Hepatocyte (in vitro differentiated cells): ENCODE measurements around the gene FYN. TPM values are rescaled to one million over a fixed set of nuclear protein-coding genes. Genes with fewer than 3 reads are reported as not detected.

Experiments
- DNase-seq: peaks from one replicate; pipeline ENCODE4 v3.0.0-alpha.2; 2016; ENCODE audit warnings: low spot score
- H2AFZ ChIP-seq: fragments of 200-600 bp; sonication (generic); 2 replicates; pipeline ENCODE4 v1.6.0; 2016; ENCODE audit warnings: antibody characterized with exemption, mild to moderate bottlenecking
- H3K27ac ChIP-seq: fragments of 200-600 bp; sonication (generic); 2 replicates; pipeline ENCODE4 v1.5.1; 2016; ENCODE audit warnings: mild to moderate bottlenecking
- H3K27me3 ChIP-seq: fragments of 200-600 bp; sonication (generic); 2 replicates; pipeline ENCODE4 v1.6.1; 2016
- H3K36me3 ChIP-seq: fragments of 200-600 bp; sonication (generic); replicated peaks from 2 replicates; pipeline ENCODE4 v1.5.1; 2016; ENCODE audit warnings: low read depth; ENCODE audit not compliant: insufficient read depth
- H3K4me1 ChIP-seq: fragments of 200-600 bp; sonication (generic); 2 replicates; pipeline ENCODE4 v1.5.1; 2016; ENCODE audit warnings: mild to moderate bottlenecking, moderate library complexity; ENCODE audit not compliant: insufficient read depth
- H3K4me2 ChIP-seq: fragments of 200-600 bp; sonication (generic); 2 replicates; pipeline ENCODE4 v1.6.0; 2016
- H3K4me3 ChIP-seq: fragments of 200-600 bp; sonication (generic); 2 replicates; pipeline ENCODE4 v1.5.1; 2016; ENCODE audit warnings: mild to moderate bottlenecking
- H3K79me2 ChIP-seq: fragments of 200-600 bp; sonication (generic); 2 replicates; pipeline ENCODE4 v1.6.0; 2017; ENCODE audit warnings: mild to moderate bottlenecking
- H3K9me2 ChIP-seq: fragments of 200-600 bp; sonication (generic); replicated peaks from 2 replicates; pipeline ENCODE4 v1.6.0; 2017; ENCODE audit warnings: mild to moderate bottlenecking; ENCODE audit not compliant: insufficient read depth
- H3K9me3 ChIP-seq: fragments of 200-600 bp; sonication (generic); 2 replicates; pipeline ENCODE4 v1.5.1; 2016; ENCODE audit warnings: low read depth, mild to moderate bottlenecking
- H4K20me1 ChIP-seq: fragments of 200-600 bp; sonication (generic); 2 replicates; pipeline ENCODE4 v1.6.0; 2016; ENCODE audit warnings: mild to moderate bottlenecking; ENCODE audit not compliant: insufficient read depth, poor library complexity, severe bottlenecking
- EZH2 ChIP-seq: fragments of 200-600 bp; sonication (generic); IDR thresholded peaks from 2 replicates; pipeline ENCODE4 v1.6.1; 2016; ENCODE audit warnings: antibody characterized with exemption, mild to moderate bottlenecking, borderline replicate concordance
- EZH2phosphoT487 ChIP-seq: fragments of 200-600 bp; sonication (generic); IDR thresholded peaks from one replicate; pipeline ENCODE4 v1.6.1; 2018; ENCODE audit warnings: antibody characterized with exemption, mild to moderate bottlenecking, low read depth, moderate library complexity; ENCODE audit not compliant: unreplicated experiment, severe bottlenecking
- WGBS: methylation state at CpG from one replicate; pipeline ENCODE4 v1.1.6; 2016; ENCODE audit warnings: low lambda C conversion rate; ENCODE audit errors: missing lambda C conversion rate; 5-methylcytosine and 5-hydroxymethylcytosine counted together
- polyA plus RNA-seq: library from polyadenylated mRNA; unstranded; fragments of >200 nt; fragmentation: Nextera tagmentation; extraction: Ambion mirVana; gene quantifications from 2 replicates; pipeline ENCODE4 v1.2.1, GENCODE V29; 2016
- total RNA-seq: library from RNA; depleted of rRNA; stranded (reverse); fragments of >200 nt; gene quantifications from 2 replicates; pipeline ENCODE4 v1.2.3, GENCODE V29; 2014
- TF ChIP-seq, protein P1 (sequence below): fragments of 200-600 bp; sonication (generic); IDR thresholded peaks from 2 replicates; pipeline ENCODE4 v1.5.1; 2016; ENCODE audit warnings: antibody characterized with exemption, mild to moderate bottlenecking; ENCODE audit not compliant: poor library complexity

FYN gene
- total and polyA plus RNA-seq, 2 experiments from 2014 or later = 40.0 to 70.1 TPM

- H3K9me3 ChIP-seq = no peaks in the 10 kb centered on the region
Observed at GRCh38 chr6:111707773-111708172, 165.5 kb downstream of the FYN start.

DNA sequence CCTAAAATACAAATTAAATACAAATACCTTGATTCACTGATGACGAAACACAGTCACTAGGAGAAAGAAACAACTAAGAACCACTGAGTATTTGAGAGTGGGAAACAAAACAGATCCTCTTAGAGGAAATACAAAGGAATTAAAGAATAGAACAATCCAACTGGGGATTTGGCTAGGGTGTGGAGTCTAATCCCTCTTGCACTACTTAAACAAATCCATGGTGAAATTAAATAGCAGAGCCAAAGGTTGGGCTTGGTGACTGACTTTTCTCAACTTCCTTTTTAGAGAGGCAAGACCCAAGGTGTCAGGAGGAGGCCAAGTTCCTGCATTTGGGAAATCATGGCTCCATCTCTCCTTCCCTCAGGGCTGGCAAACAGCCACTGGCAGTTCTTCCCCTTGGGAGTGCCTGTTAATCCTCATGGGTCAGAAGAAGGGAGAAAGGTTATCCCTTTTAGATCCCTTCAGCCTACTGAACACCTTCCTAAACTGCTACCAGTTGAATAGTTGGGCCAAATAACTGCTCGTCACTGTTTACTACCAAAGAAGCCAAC lies 166.3 kb downstream of the FYN start:
- no peak overlapping the region for H2AFZ ChIP-seq
- H4K20me1 ChIP-seq = no peaks in the 10 kb centered on the region
- H3K27me3 ChIP-seq = no peaks in the 10 kb centered on the region
- H3K4me3 ChIP-seq = no peak overlapping the region
- H3K4me2 ChIP-seq = no peak overlapping the region
- no peak for DNase-seq
- 91% methylated on average over 2 of the region's 2 CpGs for WGBS
- TF ChIP-seq EZH2phosphoT487 = no peak
- no peaks in the 10 kb centered on the region for H3K4me1 ChIP-seq
- no peaks in the 10 kb centered on the region for H3K9me2 ChIP-seq
- H3K27ac ChIP-seq = no peak overlapping the region
- no peaks in the 10 kb centered on the region for H3K36me3 ChIP-seq
- no peaks in the 10 kb centered on the region for H3K79me2 ChIP-seq
- no peaks in the 10 kb centered on the region for H3K9me3 ChIP-seq

More at GRCh38 chr6:111707773-111708172, 165.5 kb downstream of the FYN start:
- Histone ChIP-seq H3K27me3 (no peaks in the 10 kb centered on the region), H3K4me2 (no peak overlapping the region), H4K20me1 (no peaks in the 10 kb centered on the region), H3K9me2 (no peaks in the 10 kb centered on the region), H3K36me3 (no peaks in the 10 kb centered on the region), H2AFZ (no peak overlapping the region), H3K4me3 (no peak overlapping the region), H3K27ac (no peak overlapping the region), H3K4me1 (no peaks in the 10 kb centered on the region), H3K79me2 (no peaks in the 10 kb centered on the region)
- 62% methylated on average over 4 of the region's 4 CpGs for WGBS
- TF ChIP-seq EZH2phosphoT487 (no peak), EZH2 (no peak)
- TF ChIP-seq, protein P1, sequence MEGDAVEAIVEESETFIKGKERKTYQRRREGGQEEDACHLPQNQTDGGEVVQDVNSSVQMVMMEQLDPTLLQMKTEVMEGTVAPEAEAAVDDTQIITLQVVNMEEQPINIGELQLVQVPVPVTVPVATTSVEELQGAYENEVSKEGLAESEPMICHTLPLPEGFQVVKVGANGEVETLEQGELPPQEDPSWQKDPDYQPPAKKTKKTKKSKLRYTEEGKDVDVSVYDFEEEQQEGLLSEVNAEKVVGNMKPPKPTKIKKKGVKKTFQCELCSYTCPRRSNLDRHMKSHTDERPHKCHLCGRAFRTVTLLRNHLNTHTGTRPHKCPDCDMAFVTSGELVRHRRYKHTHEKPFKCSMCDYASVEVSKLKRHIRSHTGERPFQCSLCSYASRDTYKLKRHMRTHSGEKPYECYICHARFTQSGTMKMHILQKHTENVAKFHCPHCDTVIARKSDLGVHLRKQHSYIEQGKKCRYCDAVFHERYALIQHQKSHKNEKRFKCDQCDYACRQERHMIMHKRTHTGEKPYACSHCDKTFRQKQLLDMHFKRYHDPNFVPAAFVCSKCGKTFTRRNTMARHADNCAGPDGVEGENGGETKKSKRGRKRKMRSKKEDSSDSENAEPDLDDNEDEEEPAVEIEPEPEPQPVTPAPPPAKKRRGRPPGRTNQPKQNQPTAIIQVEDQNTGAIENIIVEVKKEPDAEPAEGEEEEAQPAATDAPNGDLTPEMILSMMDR = no peak
- DNase-seq = no peak

DNA sequence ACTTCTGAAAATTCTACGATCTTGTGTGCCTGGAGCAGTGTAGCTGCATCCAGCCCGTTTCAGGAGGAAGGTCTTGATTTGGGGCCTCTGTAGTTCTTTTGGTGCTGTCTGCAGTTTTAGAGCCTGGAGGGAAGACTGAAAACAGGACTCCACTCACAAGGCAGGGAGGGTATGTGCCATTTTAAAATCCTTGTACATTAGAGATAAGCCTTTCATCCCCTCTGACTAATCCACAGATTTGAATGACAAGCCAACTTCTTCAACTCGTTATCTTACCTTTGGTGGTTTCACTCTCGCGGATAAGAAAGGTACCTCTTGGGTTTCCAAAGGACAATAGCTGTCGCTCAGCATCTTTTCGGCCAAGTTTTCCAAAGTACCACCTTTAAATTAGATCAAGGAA lies 169.5 kb downstream of the FYN start:
- H3K4me1 ChIP-seq = no peaks in the 10 kb centered on the region
- H3K27me3 ChIP-seq = no peaks in the 10 kb centered on the region
- no peaks in the 10 kb centered on the region for H3K79me2 ChIP-seq
- TF ChIP-seq EZH2phosphoT487 = no peak
- no peak for TF ChIP-seq EZH2
- TF ChIP-seq, protein P1 = no peak
- no peak overlapping the region for H3K4me2 ChIP-seq
- WGBS = 70% methylated on average over 7 of the region's 7 CpGs
- no peaks in the 10 kb centered on the region for H4K20me1 ChIP-seq
- H3K27ac ChIP-seq = no peak overlapping the region
- no peaks in the 10 kb centered on the region for H3K9me3 ChIP-seq
- H2AFZ ChIP-seq = no peak overlapping the region
- no peaks in the 10 kb centered on the region for H3K9me2 ChIP-seq
- no peaks in the 10 kb centered on the region for H3K36me3 ChIP-seq
- no peak for DNase-seq
- no peak overlapping the region for H3K4me3 ChIP-seq

GRCh38 chr6:111702268-111702667 lies 171.0 kb downstream of the FYN start:
- H3K27ac ChIP-seq = no peak overlapping the region
- WGBS = 72% methylated on average over 5 of the region's 5 CpGs
- no peaks in the 10 kb centered on the region for H3K79me2 ChIP-seq
- no peaks in the 10 kb centered on the region for H3K36me3 ChIP-seq
- no peaks in the 10 kb centered on the region for H4K20me1 ChIP-seq
- H3K9me3 ChIP-seq = no peaks in the 10 kb centered on the region
- no peak for DNase-seq
- no peaks in the 10 kb centered on the region for H3K9me2 ChIP-seq
- H3K4me1 ChIP-seq = no peaks in the 10 kb centered on the region
- H3K4me3 ChIP-seq = no peak overlapping the region
- no peak overlapping the region for H2AFZ ChIP-seq
- no peaks in the 10 kb centered on the region for H3K27me3 ChIP-seq
- TF ChIP-seq EZH2 (no peak), EZH2phosphoT487 (no peak)
- TF ChIP-seq, protein P1 = no peak
- no peak overlapping the region for H3K4me2 ChIP-seq
